IPS-15b (cell line): Measurements from ENCODE around the gene N4BP2L1.
"Not testable (repeated sequence)": the region's sequence is repeated elsewhere in the genome, so short reads cannot be mapped to it uniquely, and the experiment has no call there.

Source experiments
- H3K27me3 ChIP-seq: one replicate; pipeline ENCODE4 v1.6.1; 2013; ENCODE audit warnings: low read length; ENCODE audit not compliant: control insufficient read depth, insufficient read depth
- H3K36me3 ChIP-seq: one replicate; pipeline ENCODE4 v1.6.1; 2013; ENCODE audit warnings: low read length; ENCODE audit not compliant: control insufficient read depth, insufficient read depth
- H3K4me1 ChIP-seq: one replicate; pipeline ENCODE4 v1.6.1; 2013; ENCODE audit warnings: mild to moderate bottlenecking, low read length; ENCODE audit not compliant: control insufficient read depth, insufficient read depth
- H3K4me3 ChIP-seq: one replicate; pipeline ENCODE4 v1.5.1; 2013; ENCODE audit warnings: low read depth, low read length
- H3K9ac ChIP-seq: one replicate; pipeline ENCODE4 v1.6.1; 2013; ENCODE audit warnings: low read depth, mild to moderate bottlenecking, low read length
- H3K9me3 ChIP-seq: one replicate; pipeline ENCODE4 v1.6.1; 2013; ENCODE audit warnings: mild to moderate bottlenecking, low read length; ENCODE audit not compliant: control insufficient read depth, insufficient read depth

N4BP2L1 gene

DNA sequence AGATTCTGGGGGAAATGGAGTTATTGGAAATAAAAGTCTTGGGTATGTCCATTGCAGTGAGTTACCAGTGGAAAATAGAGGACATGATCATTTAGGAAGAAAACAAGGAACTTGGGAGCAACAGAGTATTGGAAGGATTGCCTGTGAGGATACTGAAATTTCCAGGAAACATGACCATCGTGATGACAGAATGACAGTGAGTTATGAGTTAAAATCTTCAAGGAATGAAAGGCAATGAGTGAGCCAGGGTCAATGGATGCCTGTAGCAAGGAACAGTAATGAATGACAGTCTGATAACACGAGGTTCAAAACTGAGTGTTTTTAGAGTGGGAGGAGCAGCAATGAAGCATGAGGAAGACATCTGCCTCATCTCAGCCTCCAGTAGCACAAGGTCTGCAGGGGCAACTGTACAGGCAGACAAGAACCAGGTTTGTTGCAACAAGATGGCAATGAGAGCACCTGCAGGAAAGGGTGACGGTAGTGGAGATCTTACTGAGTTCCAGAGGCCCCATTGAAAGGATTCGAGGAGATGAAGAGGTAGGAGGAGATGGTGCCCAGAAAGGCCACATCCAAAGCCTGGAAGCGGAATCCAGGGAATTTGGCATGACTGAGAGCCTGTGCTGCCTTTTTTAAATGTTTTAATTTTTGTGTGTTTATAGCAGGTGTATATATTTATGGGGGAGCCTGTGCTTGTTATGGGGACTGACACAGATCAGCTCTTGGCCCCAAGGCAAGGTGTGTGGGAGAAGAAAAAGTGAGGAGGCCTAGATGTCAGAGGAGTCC lies 43.9 kb downstream of the N4BP2L1 start:
- Histone ChIP-seq H3K9ac (no peak overlapping the region), H3K9me3 (no peaks in the 10 kb centered on the region), H3K4me3 (no peak overlapping the region), H3K4me1 (no peaks in the 10 kb centered on the region), H3K27me3 (no peaks in the 10 kb centered on the region), H3K36me3 (no peaks in the 10 kb centered on the region)

GRCh38 chr13:32381539-32381938 lies 46.4 kb downstream of the N4BP2L1 start:
- Histone ChIP-seq H3K27me3 (no peaks in the 10 kb centered on the region), H3K9ac (no peak overlapping the region), H3K9me3 (no peaks in the 10 kb centered on the region), H3K36me3 (no peaks in the 10 kb centered on the region), H3K4me1 (no peaks in the 10 kb centered on the region), H3K4me3 (no peak overlapping the region)

DNA sequence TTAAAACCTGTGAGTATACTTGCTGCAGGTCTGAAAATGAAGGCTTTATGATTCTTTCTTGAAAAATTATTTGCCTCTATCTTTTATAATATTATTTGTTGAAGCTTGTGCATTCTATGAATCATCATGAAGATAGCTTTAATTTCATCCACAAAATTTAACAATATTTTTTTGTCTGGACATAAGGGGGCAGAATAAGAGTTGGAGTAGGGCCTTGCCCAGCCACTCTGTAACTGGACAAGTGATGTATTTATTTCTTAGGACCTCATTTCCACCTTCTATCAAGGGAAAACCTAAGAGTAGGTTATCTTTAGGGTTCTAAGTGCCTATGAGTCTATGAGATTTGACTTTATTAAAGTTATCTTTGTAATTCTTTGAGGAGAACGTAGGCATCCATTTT lies 49.9 kb downstream of the N4BP2L1 start:
- no peak overlapping the region for H3K9ac ChIP-seq
- no peaks in the 10 kb centered on the region for H3K27me3 ChIP-seq
- H3K4me1 ChIP-seq, result no peaks in the 10 kb centered on the region
- peaks cover 7% of the 10 kb centered on the region for H3K36me3 ChIP-seq
- no peaks in the 10 kb centered on the region for H3K9me3 ChIP-seq
- H3K4me3 ChIP-seq, result no peak overlapping the region

DNA sequence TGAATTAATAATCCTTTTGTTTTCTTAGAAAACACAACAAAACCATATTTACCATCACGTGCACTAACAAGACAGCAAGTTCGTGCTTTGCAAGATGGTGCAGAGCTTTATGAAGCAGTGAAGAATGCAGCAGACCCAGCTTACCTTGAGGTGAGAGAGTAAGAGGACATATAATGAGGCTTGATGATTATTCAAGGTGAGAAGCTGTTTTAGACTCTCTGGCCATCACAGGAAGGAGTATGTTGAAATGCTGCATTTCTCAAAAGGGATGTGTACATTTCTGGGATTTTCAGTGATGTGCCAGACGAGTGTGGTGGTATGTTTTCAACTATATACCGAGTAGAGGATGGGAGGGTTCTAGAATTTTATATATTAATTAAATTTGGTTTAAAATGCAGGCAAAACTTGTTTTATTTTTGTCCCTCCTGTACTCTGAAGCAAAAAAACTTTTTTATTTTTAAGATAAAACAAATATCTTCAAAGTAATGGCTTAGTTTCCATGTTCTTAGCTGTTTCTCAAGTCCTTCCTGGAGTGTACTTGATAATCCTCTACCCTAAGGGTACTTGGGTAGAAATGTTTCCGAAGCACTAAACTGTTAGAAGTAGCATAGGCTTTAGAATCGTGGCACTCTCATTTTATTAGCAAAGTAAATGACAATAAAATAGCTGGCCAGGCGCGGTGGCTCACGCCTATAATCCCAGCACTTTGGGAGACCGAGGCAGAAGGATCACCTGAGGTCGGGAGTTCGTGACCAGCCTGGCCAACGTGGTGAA lies 51.1 kb downstream of the N4BP2L1 start:
- H3K27me3 ChIP-seq, result no peaks in the 10 kb centered on the region
- H3K4me1 ChIP-seq, result no peaks in the 10 kb centered on the region
- no peak overlapping the region for H3K9ac ChIP-seq
- no peak overlapping the region for H3K4me3 ChIP-seq
- no peaks in the 10 kb centered on the region for H3K9me3 ChIP-seq
- peaks cover 7% of the 10 kb centered on the region for H3K36me3 ChIP-seq

GRCh38 chr13:32370805-32371204 lies 57.1 kb downstream of the N4BP2L1 start:
- Histone ChIP-seq H3K9ac (no peak overlapping the region), H3K36me3 (peaks cover 7% of the 10 kb centered on the region), H3K9me3 (no peaks in the 10 kb centered on the region), H3K4me1 (no peaks in the 10 kb centered on the region), H3K4me3 (no peak overlapping the region), H3K27me3 (no peaks in the 10 kb centered on the region)

GRCh38 chr13:32362574-32362973 lies 65.4 kb downstream of the N4BP2L1 start:
- Histone ChIP-seq H3K27me3 (no peaks in the 10 kb centered on the region), H3K4me1 (no peaks in the 10 kb centered on the region), H3K4me3 (no peak overlapping the region), H3K9ac (no peak overlapping the region), H3K9me3 (no peaks in the 10 kb centered on the region), H3K36me3 (no peaks in the 10 kb centered on the region)

DNA sequence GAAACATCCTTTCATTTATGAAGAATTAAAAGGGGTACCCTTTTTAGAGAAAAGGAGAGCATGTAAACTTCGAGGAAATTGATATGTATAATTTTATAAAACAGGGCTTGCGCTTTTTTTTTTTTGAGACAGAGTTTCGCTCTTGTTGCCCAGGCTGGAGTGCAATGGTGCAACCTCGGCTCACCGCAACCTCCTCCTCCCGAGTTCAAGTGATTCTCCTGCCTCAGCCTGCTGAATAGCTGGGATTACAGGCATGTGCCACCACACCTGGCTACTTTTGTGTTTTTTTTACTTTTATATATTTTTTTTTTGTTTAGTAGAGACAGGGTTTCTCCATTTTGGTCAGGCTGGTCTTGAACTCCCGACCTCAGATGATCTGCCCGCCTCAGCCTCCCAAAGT lies 72.0 kb downstream of the N4BP2L1 start:
- not testable (repeated sequence) for H3K27me3 ChIP-seq, H3K9me3 ChIP-seq, H3K9ac ChIP-seq, H3K4me3 ChIP-seq, H3K36me3 ChIP-seq, H3K4me1 ChIP-seq

DNA sequence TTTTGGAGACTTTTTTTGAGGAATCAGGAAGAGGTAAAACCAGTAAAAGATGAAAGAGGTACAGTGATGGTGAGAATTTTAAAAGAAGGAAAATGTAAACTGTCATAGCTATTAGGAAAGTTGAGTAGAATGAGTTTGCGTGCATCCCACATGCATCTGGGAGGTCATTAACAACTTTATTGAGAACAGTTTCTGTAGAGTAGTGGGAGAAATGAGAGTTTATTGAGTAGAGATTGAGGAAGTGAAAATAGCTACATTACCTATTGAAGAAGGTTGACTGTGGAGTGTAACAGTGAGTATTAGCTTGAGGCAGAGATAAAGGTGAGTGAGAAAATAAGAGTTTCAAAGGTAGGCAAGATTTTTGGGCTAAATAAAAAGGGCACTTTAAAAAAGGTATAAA lies 73.9 kb downstream of the N4BP2L1 start:
- H3K9me3 ChIP-seq, result no peaks in the 10 kb centered on the region
- H3K27me3 ChIP-seq, result no peaks in the 10 kb centered on the region
- H3K36me3 ChIP-seq, result peaks cover 3% of the 10 kb centered on the region
- peaks cover 5% of the 10 kb centered on the region for H3K4me1 ChIP-seq
- H3K4me3 ChIP-seq, result no peak overlapping the region
- H3K9ac ChIP-seq, result no peak overlapping the region

GRCh38 chr13:32350839-32351441 lies 77.0 kb downstream of the N4BP2L1 start:
- H3K4me3 ChIP-seq, H3K9ac ChIP-seq, H3K27me3 ChIP-seq, H3K36me3 ChIP-seq, H3K4me1 ChIP-seq, H3K9me3 ChIP-seq: not testable (repeated sequence)
